Measurements from ENCODE around the gene GAS2L3.
"Not testable (repeated sequence)": the region's sequence is repeated elsewhere in the genome, so short reads cannot be mapped to it uniquely, and the experiment has no call there.

GAS2L3 gene

DNA sequence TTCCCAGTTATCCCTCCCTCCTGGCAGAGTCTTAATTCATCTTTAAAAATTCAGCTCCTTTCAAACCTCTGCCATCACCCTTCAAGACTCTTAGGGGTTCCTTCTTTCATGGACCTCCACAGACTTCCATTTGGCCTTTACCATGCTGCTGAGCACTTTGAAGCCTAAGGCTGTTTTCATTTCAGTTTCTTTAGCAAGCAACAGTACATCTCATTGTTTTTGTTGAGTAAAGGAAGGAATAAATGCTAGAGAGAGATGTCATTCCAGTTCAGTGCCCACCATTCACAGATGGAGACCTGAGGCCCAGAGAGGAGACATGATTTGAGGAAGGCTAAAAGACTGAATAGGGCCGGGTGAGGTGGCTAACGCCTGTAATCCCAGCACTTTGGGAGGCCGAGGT lies 1.3 kb upstream of the GAS2L3 start:
- in situ Hi-C loops (cut with MboI; ENCODE audit: low sequenced_read_pairs), result loop anchor here (25.0 kb wide), 1 partner anchor 335 kb away; no protein-coding TSS in a partner anchor

DNA sequence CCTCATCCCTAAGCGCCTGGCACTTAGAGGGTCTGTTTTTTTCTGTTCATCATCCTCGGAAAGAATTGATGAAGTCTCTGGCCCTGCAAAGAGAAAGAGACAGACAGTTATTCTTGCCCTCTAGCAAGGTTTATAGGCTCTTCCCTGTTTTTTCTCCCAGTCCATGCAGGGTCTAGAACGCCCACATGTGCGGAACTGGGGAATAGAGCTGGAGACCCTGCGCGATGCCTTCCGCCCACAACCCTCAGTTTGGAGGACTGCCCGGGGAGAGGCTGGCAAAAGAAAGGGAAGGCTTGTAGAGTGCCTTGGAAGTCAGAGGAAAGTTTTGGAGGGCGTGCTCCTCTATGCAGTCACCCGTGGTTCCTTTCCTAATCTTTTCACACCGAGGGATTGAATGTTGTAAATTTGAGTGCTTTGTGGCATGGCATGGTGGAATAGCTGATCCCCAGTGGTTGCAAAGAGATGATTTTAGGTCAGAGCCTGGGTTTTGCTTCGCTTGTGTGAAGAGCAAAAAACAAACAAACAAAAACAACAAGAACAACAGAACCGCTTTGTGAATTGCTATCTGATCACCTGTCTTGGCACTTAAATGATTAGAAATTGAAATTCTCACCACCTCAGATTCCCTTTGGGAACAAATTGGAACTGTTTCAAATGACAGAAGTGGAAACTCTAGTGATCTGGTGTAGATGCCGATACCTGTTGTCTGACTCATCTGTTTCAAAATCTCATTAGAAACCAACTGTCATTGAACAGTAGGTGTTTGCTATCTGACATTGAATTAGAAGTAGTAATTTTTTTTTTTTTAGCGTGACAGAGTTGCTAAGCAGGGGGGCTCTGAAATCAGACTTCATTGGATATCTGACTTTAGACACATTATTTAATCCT lies 947 bp downstream of the GAS2L3 start:
- in situ Hi-C loops (cut with MboI; ENCODE audit: low sequenced_read_pairs), result loop anchor here (25.0 kb wide), 1 partner anchor 337 kb away; no protein-coding TSS in a partner anchor

DNA sequence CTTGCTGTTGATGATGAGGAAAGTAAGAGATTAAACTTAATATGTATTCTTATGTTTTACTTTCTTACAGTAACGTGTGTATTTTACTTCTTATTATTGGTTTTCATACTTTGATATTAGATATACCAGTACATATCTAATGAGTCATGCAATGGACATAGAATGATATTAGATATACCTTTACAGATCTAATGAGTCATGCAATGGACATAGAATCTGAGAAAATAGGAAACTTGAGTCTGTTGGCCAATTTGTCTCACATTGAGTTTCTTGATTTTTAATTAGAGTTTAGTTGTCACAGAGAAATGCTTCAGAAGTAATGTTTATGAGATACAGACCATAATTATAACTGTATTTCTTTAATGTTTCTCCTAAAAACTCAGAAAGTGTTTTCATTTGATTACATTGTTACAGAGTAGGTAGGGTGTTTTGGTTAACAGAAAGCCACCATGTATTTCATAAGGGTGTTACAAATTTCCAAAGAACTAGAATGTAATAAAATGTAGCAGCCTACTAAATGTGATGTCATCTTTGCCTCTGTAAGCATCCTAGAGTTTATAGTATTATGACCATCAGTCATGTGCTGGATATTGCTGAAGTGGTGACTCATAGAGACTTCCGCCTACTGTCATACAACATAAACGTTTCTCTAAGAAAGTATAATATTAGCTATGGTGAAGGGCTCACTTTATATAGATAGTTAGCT lies 3.0 kb downstream of the GAS2L3 start:
- in situ Hi-C loops (cut with MboI; ENCODE audit: low sequenced_read_pairs), result no loop called here

DNA sequence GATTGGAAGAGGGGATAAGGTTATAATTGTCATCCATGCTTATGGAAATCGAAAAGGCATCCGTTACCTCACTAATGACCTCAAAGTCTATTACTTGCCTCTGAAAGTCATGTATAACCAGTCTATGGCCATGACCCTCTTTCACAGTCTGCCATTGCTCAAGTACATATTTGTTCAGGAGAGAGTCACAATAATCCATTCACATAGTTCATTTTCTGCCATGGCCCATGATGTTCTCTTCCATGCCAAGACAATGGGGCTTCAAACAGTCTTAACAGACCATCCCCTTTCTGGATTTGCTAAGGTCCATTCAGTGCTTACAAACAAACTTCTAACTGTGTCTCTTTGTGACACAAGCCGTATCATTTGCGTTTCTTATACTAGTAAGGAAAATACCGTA lies 5.4 kb downstream of the GAS2L3 start:
- in situ Hi-C loops (cut with MboI; ENCODE audit: low sequenced_read_pairs), result no loop called here

DNA sequence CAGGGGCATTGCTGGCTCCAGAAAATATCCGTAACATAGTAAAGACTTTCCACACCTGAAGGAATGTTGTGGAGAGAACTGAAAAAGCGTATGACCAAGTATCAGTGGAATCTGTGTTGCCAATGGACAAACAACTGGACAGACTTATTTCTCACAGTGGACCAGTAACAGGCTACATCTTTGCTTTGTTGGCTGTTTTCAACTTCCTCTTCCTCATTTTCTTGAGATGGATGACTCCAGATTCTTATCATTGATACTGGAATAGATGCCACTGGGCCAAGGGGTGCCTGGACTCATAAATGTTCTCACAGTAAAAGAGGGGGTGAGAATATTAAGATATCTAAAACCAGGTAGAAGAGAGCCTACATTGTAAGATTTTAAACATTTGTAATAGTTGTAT lies 6.4 kb downstream of the GAS2L3 start:
- in situ Hi-C loops (cut with MboI; ENCODE audit: low sequenced_read_pairs), result no loop called here

DNA sequence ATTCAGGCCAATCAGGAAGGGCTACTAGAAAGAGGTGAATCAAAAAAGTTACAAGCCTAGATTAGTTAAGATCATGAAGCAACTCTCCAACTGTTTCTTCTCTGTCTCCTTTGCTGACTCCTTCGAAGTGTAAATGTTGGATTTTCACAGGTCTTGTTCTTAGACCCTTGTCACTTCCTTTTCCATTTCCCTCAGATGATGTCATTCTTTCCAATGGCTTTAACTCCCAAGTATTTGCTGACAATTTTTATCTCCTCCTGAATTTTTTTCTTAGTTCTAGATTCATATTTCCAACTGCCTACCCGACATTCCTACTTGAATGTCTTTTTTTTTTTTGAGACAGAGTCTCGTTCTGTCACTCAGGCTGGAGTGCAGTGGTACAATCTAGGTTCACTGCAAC lies 10.8 kb downstream of the GAS2L3 start:
- in situ Hi-C loops (cut with MboI; ENCODE audit: low sequenced_read_pairs), result no loop called here

DNA sequence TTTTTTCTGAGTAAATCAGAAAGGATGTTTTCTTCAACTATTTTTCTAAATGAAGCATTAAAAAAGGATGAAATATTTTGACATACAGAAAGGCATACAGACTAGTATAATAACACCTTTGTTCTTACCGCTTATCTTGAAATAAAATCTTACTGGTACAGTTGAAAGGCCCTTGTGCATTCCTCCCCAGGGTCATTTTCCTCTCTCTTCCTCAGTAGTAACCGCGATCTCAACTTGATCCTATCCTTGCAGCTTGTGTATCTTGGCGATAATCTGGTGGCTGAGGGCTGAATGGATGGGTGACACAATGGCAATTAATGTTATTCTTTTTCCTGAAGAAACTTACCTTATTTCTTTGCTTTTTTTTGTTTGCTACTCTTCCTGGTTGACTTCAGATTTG lies 18.5 kb downstream of the GAS2L3 start:
- in situ Hi-C loops (cut with MboI; ENCODE audit: low sequenced_read_pairs), result no loop called here

DNA sequence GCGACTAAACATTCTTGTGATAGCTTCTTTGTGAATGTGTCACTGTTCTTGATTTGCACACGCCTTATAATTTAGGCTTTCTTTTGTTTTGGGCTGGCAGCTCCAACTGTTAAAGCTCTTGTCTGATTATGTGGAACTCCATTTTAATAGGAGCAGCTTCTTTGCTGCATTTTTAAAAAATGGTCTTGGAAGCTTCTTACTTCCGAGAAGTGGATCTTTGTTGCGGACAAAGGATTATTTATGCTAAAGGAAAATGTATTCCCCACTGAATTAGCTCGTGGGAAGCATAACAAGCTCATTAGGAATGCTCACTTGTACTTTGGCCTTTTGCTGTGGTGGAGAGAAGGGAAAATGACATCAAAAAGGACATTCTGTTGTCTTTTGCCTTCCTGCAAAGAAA lies 20.0 kb downstream of the GAS2L3 start:
- in situ Hi-C loops (cut with MboI; ENCODE audit: low sequenced_read_pairs), result no loop called here

DNA sequence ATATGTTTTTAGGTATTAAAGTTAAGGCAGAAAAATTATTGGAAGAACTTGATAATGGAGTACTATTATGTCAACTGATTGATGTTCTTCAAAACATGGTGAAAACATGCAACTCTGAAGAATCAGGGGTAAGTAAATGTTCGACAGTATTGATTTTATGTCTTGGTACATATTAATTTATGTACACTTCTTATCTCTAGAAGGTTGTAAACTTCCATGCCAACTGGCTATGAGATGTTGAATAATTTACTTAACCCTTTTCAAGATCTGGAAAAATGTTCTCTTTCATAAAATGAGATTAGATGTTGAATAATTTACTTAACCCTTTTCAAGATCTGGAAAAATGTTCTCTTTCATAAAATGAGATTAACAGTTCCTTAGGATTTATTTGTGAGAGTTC lies 28.1 kb downstream of the GAS2L3 start:
- in situ Hi-C loops (cut with MboI; ENCODE audit: low sequenced_read_pairs), result no loop called here

DNA sequence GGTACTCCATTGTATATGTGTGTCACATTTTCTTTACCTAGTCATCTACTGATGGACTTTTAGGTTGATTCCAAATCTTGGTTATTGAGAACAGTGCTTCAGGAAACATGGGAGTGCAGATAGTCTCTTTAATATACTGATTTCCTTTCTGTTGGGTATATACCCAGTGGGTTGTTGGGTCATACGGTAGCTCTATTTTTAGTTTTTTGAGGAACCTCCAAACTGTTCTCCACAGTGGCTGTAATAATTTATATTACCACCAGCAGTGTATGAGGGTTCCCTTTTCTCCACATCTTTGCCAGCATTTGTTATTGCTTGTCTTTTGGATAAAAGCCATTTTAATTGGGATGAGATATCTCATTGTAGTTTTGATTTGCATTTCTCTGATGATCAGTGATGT lies 29.5 kb downstream of the GAS2L3 start:
- in situ Hi-C loops (cut with MboI; ENCODE audit: low sequenced_read_pairs), result not testable (repeated sequence)

DNA sequence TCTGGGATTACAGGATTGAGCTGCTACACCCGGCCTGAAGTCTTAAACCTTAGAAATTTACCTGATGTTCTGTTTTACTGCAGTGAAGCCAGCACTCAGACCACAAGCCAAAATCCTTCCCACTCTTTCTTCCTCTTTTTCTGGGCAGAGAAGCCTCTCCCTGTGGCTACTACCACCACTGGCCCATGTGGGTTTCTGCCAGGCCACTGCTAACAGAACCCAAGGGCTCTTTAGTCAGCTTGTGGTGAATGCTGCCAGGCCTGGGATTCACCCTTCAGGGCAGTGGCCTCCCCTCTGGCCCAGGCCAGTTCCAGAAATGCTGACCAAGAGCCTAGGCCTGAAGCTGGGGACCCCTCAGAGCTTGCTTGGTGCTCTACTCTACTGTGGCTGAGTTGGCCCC lies 35.3 kb downstream of the GAS2L3 start:
- in situ Hi-C loops (cut with MboI; ENCODE audit: low sequenced_read_pairs), result no loop called here

DNA sequence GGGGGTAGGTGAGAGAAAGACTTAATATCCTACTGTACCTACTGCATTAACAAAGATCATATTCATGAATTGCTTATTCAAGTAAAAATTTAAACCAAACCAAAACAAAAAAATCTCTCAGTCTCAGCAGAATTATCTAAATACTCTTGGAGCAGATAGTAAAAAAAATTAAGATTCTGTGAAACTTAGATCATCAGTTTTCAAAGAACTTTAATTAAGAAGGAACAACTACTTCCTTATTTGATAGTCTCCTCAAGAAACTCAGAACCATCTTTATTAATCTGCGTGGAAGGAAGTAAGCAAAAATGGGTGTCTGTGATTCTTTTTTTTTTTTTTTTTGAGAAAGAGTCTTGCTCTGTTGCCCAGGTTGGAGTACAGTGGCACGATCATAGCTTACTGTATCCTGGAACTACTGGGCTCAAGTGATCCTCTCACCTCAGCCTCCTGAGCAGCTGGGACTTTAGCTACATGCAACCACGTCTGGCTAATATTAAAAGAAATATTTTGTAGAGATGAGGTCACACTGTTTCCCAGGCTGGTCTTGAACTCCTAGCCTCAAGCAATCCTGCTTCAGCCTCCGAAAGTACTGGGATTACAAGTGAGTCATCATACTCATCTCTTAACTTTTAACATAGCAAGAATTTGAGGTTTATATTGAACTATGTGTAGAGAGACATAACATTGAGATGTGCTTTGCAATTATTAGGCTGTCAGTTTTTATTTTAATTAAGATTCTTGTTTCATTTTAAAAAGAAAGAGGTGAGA lies 37.4 kb downstream of the GAS2L3 start:
- in situ Hi-C loops (cut with MboI; ENCODE audit: low sequenced_read_pairs), result no loop called here

DNA sequence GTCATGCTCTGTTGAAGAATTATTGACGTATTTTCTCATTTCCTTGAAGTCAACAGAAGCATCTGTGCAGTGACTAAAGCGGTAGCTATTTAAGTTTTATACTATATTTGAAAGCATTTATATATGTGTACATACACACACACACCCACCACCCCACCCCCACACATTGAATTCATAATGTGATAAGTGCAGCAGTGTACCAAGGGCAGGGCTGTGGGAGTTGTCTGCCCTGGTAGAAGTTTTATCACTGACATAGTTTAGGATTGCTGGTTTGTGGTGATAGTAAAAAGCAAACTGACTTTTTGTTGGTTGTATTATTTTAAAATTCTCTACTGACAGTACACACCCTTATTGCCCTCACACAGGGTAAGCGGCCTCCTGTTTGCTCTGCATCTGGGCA lies 39.1 kb downstream of the GAS2L3 start:
- in situ Hi-C loops (cut with MboI; ENCODE audit: low sequenced_read_pairs), result no loop called here

DNA sequence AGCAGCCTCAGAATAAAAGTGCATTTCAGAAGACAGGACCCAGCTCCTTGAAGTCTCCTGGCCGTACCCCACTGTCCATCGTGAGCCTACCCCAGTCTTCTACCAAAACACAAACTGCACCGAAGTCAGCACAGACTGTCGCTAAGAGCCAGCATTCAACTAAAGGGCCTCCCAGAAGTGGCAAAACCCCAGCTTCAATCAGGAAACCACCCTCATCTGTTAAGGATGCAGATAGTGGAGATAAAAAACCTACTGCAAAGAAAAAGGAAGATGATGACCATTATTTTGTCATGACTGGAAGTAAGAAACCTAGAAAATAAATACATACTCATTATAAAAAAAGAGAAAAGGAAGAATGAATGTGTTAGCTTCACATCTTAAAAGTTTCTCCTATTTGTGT lies 51.1 kb downstream of the GAS2L3 start:
- in situ Hi-C loops (cut with MboI; ENCODE audit: low sequenced_read_pairs), result no loop called here

DNA sequence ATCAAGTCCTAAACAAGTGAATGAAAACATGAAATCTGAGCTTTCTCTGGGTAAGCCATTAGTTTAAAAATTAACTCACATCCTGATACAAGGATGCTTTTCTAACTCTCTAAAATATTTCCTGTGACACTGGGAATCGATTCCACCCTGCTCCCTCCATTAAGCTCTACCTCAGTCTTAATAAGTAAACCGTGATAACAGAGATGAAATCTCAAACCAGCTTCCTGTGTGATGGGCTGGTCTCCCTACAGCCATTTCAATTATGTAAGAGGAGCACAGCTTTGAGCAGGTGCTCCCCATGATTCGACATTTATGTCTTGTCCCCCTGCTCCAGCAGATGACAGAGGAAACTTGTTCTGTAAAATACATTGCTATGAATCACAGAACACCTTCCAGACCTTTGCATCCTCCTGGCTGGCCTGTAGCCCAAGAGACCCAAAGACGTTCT lies 59.0 kb downstream of the GAS2L3 start:
- in situ Hi-C loops (cut with MboI; ENCODE audit: low sequenced_read_pairs), result no loop called here

DNA sequence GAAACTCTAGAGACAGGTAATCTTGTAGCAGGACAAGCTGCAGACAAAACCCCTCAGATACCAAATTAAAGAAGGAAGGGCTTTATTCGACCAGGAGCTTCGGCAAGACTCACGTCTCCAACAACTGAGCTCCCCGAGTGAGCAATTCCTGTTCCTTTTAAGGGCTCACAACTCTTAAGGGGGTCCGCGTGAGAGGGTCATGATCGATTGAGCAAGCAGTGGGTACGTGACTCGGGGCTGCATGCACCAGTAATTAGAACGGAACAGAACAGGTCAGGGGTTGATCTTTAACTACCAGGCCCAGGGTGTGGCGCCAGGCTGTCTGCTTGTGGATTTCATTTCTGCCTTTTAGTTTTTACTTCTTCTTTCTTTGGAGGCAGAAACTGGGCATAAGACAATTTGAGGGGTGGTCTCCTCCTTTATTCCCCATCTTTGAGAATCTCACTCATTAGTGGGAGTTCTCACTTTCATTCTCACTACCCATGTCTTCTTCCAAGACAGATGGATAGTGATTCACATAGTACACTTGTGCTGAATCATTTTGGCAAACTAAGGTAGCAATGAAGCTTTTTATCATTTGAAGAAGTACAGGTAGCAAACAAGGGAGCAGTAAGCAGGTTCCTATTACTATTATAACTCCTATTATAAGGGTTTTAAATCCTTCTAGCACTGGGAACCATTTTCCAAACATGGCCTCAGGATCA lies 59.8 kb downstream of the GAS2L3 start:
- in situ Hi-C loops (cut with MboI; ENCODE audit: low sequenced_read_pairs), result not testable (repeated sequence)

DNA sequence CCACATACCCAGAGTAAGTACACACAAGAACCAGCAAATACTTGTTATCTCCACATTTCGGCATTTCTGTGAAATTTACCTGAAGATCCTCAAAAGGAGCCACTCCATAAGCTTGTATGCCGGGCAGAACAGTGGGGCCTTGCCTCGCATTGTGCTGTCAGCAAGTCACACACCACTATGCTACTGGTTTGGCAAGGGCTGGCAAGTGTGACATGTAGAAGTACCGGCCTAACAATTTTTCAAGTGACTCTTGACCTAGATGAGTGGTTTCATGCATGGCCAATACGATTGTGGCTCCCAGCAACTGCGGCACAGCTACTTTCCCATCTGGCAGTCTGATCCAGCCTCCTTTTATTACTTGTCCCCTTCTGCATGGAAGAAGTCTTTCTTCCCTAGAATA lies 69.8 kb downstream of the GAS2L3 start:
- in situ Hi-C loops (cut with MboI; ENCODE audit: low sequenced_read_pairs), result no loop called here

DNA sequence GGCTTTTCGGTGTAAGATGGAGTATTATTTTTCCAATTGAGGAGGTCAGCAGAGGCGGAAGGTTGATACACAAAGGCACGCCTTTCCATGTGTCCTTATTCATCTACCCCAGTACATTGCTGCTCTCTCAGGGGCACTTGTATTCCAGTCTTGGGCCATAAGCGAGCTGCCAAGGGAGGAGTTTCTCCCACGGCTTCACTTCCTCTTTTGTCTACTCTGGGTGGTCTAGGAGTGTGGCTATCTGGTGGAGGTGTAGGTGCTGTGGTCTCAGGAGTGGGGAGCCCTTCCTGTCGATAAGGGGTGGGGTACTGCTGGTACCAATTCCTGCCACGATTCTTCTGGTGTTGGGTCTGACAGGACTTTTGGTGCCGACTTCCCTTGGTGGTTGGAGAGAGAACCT lies 73.4 kb downstream of the GAS2L3 start:
- in situ Hi-C loops (cut with MboI; ENCODE audit: low sequenced_read_pairs), result no loop called here

DNA sequence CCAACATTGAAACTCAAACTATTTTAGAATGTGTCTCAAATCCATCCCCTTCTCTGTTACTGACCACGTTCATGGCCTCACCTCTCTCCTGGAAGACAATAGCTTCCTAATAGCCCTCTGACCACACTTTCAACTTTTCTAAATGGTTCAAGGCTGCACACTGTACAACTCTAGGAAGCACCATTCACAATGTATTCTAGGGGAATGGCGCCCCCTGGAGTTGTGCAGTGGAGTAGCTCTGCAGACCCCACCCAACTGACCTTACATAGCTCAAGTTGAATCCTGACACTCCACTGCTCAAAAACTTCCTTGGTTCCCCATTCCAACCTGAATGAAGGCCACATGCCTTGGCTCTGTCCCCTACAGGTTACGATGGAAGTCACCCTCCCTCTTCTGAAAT lies 77.6 kb downstream of the GAS2L3 start:
- in situ Hi-C loops (cut with MboI; ENCODE audit: low sequenced_read_pairs), result no loop called here

DNA sequence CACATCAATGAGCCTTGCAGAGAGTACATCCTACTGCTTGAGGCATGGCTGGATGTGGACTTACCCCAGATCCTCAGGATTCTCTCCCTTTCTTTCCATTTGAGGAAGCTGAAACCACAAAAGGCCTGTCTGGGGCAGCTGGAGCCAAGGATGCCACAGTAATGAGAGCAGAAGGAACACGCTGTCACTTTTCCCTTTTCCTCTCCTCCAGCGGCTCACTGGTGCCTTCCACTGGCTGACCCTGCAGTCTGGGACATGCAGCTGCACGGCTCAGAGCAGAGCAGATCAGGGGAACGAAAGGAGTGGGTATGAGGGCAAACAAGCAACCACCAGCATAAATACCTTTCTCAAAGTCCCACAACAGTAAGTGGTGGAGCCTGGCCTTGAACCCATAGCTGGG lies 78.2 kb downstream of the GAS2L3 start:
- in situ Hi-C loops (cut with MboI; ENCODE audit: low sequenced_read_pairs), result no loop called here

DNA sequence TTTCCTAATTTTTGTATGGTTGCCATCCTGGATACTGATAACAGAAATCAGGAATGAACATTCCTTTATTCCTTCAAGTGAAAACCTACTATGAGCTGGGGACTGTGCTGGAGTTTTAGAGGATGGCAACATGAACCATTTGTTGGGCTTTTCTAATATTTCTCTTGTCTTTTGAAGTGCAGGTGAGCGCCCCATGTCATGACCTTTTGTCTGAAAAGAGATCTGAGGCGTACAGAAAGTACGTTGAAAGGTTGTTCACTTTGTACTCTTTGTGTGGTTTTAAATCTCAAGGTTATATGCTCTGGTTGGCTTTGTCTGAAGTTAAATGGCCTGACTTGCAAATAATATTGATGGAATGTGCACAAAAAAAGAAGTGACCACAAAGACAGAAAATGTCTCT lies 79.0 kb downstream of the GAS2L3 start:
- in situ Hi-C loops (cut with MboI; ENCODE audit: low sequenced_read_pairs), result no loop called here

Data from HL-60/S4 treated with retinoic acid at 250 ng/mL for 4 days and 3 days (cell line).